ENCODE results near the gene HNF4A. TPM values are rescaled to one million over a fixed set of nuclear protein-coding genes. Genes with fewer than 3 reads are reported as not detected.

Gene HNF4A
- total RNA-seq, 2 experiments from 2014 or later = not detected

- H3K27me3 ChIP-seq (ENCODE audit: control insufficient read depth in 1 of 2, insufficient read depth in 2 of 2, low read length in 2 of 2) = no peaks in the 10 kb centered on the region
- no peak overlapping the region for H3K27ac ChIP-seq (ENCODE audit: low read depth in 1 of 2, low read length in 2 of 2)
- Mint-ChIP-seq H3K36me3 (ENCODE audit: low read depth) (no peaks in the 10 kb centered on the region), H3K9me3 (no peaks in the 10 kb centered on the region), H3K4me3 (no peak overlapping the region), H3K27me3 (peaks cover 10% of the 10 kb centered on the region), H3K27ac (no peak overlapping the region), H3K4me1 (ENCODE audit: low read depth) (no peaks in the 10 kb centered on the region)
- intact Hi-C loops (cut with DNase I, micrococcal nuclease) = no loop called here
- H3K4me1 ChIP-seq (ENCODE audit: insufficient read depth, low read length) = no peaks in the 10 kb centered on the region
- DNase-seq = no peak
- CTCF ChIA-PET = no interaction called here
- no peaks in the 10 kb centered on the region for H3K36me3 ChIP-seq (ENCODE audit: insufficient read depth, low read length)
- H3K4me3 ChIP-seq (ENCODE audit: low read length) = no peak overlapping the region
- no peak for TF ChIP-seq CTCF (IDR thresholded peaks at IDR 0.05)
- no peak for ATAC-seq (ENCODE audit: poor library complexity)
- POLR2A ChIA-PET = no interaction called here
- H3K9me3 ChIP-seq (ENCODE audit: control insufficient read depth in 1 of 2, insufficient read depth in 1 of 2, low read length in 2 of 2) = no peaks in the 10 kb centered on the region
Measured at GRCh38 chr20:44399446-44399845, 43.9 kb downstream of the HNF4A start.

GRCh38 chr20:44400671-44400969 lies 45.1 kb downstream of the HNF4A start:
- Histone ChIP-seq H3K4me1 (ENCODE audit: insufficient read depth, low read length) (no peaks in the 10 kb centered on the region), H3K4me3 (ENCODE audit: low read length) (no peak overlapping the region), H3K36me3 (ENCODE audit: insufficient read depth, low read length) (no peaks in the 10 kb centered on the region), H3K27me3 (ENCODE audit: control insufficient read depth in 1 of 2, insufficient read depth in 2 of 2, low read length in 2 of 2) (no peaks in the 10 kb centered on the region), H3K9me3 (ENCODE audit: control insufficient read depth in 1 of 2, insufficient read depth in 1 of 2, low read length in 2 of 2) (no peaks in the 10 kb centered on the region), H3K27ac (ENCODE audit: low read depth in 1 of 2, low read length in 2 of 2) (no peak overlapping the region)
- Mint-ChIP-seq H3K27me3 (peaks cover 10% of the 10 kb centered on the region), H3K36me3 (ENCODE audit: low read depth) (no peaks in the 10 kb centered on the region), H3K4me3 (no peak overlapping the region), H3K9me3 (no peaks in the 10 kb centered on the region), H3K27ac (no peak overlapping the region), H3K4me1 (ENCODE audit: low read depth) (no peaks in the 10 kb centered on the region)
- ATAC-seq (ENCODE audit: poor library complexity) (no peak), DNase-seq (no peak)
- ChIA-PET POLR2A (no interaction called here), CTCF (no interaction called here)
- no peak for TF ChIP-seq CTCF (IDR thresholded peaks at IDR 0.05)
- intact Hi-C loops (cut with DNase I, micrococcal nuclease) = no loop called here

GRCh38 chr20:44400970-44401769 lies 45.7 kb downstream of the HNF4A start:
- no peak overlapping the region for H3K27ac Mint-ChIP-seq
- no peak overlapping the region for H3K4me3 ChIP-seq (ENCODE audit: low read length)
- ATAC-seq (ENCODE audit: poor library complexity) (no peak), DNase-seq (no peak)
- no peak overlapping the region for H3K27ac ChIP-seq (ENCODE audit: low read depth in 1 of 2, low read length in 2 of 2)
- intact Hi-C loops (cut with DNase I, micrococcal nuclease) = no loop called here
- no peaks in the 10 kb centered on the region for H3K9me3 ChIP-seq (ENCODE audit: control insufficient read depth in 1 of 2, insufficient read depth in 1 of 2, low read length in 2 of 2)
- H3K27me3 Mint-ChIP-seq = peaks cover 10% of the 10 kb centered on the region
- no peaks in the 10 kb centered on the region for H3K9me3 Mint-ChIP-seq
- no peak for TF ChIP-seq CTCF (IDR thresholded peaks at IDR 0.05)
- no peaks in the 10 kb centered on the region for H3K36me3 Mint-ChIP-seq (ENCODE audit: low read depth)
- H3K4me3 Mint-ChIP-seq = no peak overlapping the region
- H3K4me1 ChIP-seq (ENCODE audit: insufficient read depth, low read length) = no peaks in the 10 kb centered on the region
- CTCF ChIA-PET = no interaction called here
- no peaks in the 10 kb centered on the region for H3K27me3 ChIP-seq (ENCODE audit: control insufficient read depth in 1 of 2, insufficient read depth in 2 of 2, low read length in 2 of 2)
- H3K36me3 ChIP-seq (ENCODE audit: insufficient read depth, low read length) = no peaks in the 10 kb centered on the region
- POLR2A ChIA-PET = no interaction called here
- no peaks in the 10 kb centered on the region for H3K4me1 Mint-ChIP-seq (ENCODE audit: low read depth)

Measured in CD4-positive, alpha-beta T cell (primary cell).